BLaER1 (cell line): ENCODE data around the gene SLITRK2.

Experiments used
- H3K27ac ChIP-seq: shearing (Covaris generic); formaldehyde crosslinking; 2 replicates; pipeline ENCODE4 v1.8.1; 2022
- H3K27me3 ChIP-seq: shearing (Covaris generic); formaldehyde crosslinking; 2 replicates; pipeline ENCODE4 v1.8.1; 2022
- H3K36me3 ChIP-seq: shearing (Covaris generic); formaldehyde crosslinking; 2 replicates; pipeline ENCODE4 v1.8.1; 2022
- H3K4me1 ChIP-seq: shearing (Covaris generic); formaldehyde crosslinking; 2 replicates; pipeline ENCODE4 v1.8.1; 2022
- H3K4me2 ChIP-seq: shearing (Covaris generic); formaldehyde crosslinking; 2 replicates; pipeline ENCODE4 v1.8.1; 2022
- H3K4me3 ChIP-seq: shearing (Covaris generic); formaldehyde crosslinking; 2 replicates; pipeline ENCODE4 v1.8.1; 2022
- H3K9ac ChIP-seq: shearing (Covaris generic); formaldehyde crosslinking; 2 replicates; pipeline ENCODE4 v1.8.1; 2022
- H3K9me3 ChIP-seq: shearing (Covaris generic); formaldehyde crosslinking; 2 replicates; pipeline ENCODE4 v1.8.1; 2022
- H4K20me1 ChIP-seq: shearing (Covaris generic); formaldehyde crosslinking; 2 replicates; pipeline ENCODE4 v1.8.1; 2022
- Cebpa-rat ChIP-seq: shearing (Covaris generic); IDR thresholded peaks from 2 replicates; pipeline ENCODE4 v1.8.1; 2022

Gene SLITRK2, protein sequence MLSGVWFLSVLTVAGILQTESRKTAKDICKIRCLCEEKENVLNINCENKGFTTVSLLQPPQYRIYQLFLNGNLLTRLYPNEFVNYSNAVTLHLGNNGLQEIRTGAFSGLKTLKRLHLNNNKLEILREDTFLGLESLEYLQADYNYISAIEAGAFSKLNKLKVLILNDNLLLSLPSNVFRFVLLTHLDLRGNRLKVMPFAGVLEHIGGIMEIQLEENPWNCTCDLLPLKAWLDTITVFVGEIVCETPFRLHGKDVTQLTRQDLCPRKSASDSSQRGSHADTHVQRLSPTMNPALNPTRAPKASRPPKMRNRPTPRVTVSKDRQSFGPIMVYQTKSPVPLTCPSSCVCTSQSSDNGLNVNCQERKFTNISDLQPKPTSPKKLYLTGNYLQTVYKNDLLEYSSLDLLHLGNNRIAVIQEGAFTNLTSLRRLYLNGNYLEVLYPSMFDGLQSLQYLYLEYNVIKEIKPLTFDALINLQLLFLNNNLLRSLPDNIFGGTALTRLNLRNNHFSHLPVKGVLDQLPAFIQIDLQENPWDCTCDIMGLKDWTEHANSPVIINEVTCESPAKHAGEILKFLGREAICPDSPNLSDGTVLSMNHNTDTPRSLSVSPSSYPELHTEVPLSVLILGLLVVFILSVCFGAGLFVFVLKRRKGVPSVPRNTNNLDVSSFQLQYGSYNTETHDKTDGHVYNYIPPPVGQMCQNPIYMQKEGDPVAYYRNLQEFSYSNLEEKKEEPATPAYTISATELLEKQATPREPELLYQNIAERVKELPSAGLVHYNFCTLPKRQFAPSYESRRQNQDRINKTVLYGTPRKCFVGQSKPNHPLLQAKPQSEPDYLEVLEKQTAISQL

DNA sequence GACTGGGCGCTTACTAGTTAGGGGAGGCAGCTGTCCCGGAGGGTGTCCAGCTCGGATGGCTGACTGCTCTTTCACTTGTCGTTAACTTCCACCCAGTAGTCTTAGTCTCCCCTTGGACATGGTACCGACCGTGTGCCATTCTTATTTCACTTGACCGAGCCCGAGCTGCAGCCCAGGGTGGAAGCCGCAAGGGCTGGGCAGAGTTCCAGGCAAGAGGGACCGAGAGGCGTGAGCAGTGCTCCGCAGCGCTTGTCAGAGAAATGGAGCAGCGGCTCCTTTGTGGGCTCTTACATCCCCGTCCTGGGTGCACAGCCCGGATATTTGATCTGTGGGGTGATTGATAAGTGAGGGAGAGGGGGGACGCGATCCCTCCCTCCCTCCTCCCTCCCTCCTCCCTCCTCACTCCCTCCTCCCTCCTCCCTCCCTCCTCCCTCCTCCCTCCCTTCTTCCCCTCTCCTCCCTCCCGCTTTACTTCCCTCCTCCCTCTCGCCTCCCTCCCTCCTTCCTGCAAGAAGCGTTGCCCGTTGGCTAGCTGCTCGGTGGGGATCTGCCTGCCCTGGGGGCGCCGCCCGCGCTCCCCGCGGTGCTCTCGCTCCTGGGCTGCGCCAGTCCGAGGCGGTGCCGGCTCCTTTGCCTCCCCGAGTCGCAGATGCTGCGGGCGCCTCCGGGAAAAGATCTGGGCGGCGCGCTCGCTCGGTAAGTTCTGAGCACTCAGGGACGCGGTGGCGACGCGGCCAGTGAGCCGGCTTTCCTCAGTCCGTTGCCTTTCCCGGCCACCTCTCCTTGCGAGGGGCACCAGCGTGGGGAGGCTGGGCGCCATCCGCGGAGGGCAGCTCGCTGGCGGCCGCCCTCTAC lies at the start of gene SLITRK2:
Gene SLITRK2, plus strand, starts transcription at position 499 of the 855 bp plus-strand sequence. CDS start 4,597 bp downstream, outside the sequence.
- H3K4me1 ChIP-seq = no peaks in the 10 kb centered on the region
- no peak for TF ChIP-seq Cebpa-rat
- no peak within 1 kb of the TSS for H3K27ac ChIP-seq
- no peak within 1 kb of the TSS for H3K9ac ChIP-seq
- peaks cover 94% of the 10 kb centered on the region for H3K27me3 ChIP-seq
- no peak within 1 kb of the TSS for H3K4me2 ChIP-seq
- no peak within 1 kb of the TSS for H3K4me3 ChIP-seq
- no peaks in the 10 kb centered on the region; the same call in 1 of the 2 replicates for H4K20me1 ChIP-seq
- no peaks in the 10 kb centered on the region for H3K36me3 ChIP-seq
- peaks cover 10% of the 10 kb centered on the region for H3K9me3 ChIP-seq

DNA sequence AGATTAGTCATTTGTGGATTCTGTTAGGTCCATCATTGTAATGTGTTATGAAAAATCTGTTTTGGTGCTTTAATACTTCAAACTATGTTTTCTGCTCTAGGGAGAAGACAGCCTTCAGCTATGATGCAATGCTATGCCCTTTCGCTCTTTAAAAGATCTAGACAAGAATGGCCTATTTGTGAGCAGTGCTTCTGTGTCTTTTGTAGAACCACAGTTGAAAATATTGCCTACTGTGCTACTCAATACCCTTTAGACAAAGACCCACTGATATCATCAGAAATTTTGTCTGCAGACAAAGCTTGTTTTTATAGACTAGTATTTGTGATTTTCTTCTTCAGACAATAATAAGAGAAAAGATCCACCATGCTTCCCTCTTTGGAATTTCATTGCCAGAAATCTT lies 44.6 kb upstream of the SLITRK2 start:
- H3K27ac ChIP-seq = no peak overlapping the region
- H3K4me1 ChIP-seq = no peaks in the 10 kb centered on the region
- H3K36me3 ChIP-seq = no peaks in the 10 kb centered on the region
- no peak overlapping the region for H3K4me3 ChIP-seq
- no peaks in the 10 kb centered on the region for H3K9me3 ChIP-seq
- H4K20me1 ChIP-seq = no peaks in the 10 kb centered on the region
- TF ChIP-seq Cebpa-rat = no peak
- no peak overlapping the region for H3K9ac ChIP-seq
- peaks cover 81% of the 10 kb centered on the region for H3K27me3 ChIP-seq
- H3K4me2 ChIP-seq = no peak overlapping the region

DNA sequence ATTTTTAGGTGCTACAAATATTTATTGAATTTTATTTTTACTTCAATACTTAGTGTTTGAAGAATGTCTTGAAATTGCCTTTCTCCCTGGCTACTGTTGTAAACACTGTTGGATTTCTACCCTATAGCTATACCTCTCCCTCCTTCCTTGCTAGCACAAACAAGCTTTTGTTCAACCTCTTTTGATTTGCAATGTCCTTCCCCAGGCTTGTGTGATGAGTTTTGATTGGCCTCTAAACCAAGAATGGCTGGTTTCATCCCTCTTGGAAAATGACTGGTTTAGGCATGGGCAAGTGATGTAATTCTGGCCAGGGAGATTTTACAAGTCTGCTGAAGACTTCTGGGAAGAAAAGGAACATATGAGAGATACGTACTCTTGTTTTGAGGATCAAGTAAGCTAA lies 25.3 kb upstream of the SLITRK2 start:
- Histone ChIP-seq H3K9ac (no peak overlapping the region), H4K20me1 (no peaks in the 10 kb centered on the region), H3K36me3 (no peaks in the 10 kb centered on the region), H3K27me3 (peaks cover 72% of the 10 kb centered on the region), H3K27ac (no peak overlapping the region), H3K9me3 (no peaks in the 10 kb centered on the region), H3K4me2 (no peak overlapping the region), H3K4me1 (no peaks in the 10 kb centered on the region), H3K4me3 (no peak overlapping the region)
- TF ChIP-seq Cebpa-rat = no peak

DNA sequence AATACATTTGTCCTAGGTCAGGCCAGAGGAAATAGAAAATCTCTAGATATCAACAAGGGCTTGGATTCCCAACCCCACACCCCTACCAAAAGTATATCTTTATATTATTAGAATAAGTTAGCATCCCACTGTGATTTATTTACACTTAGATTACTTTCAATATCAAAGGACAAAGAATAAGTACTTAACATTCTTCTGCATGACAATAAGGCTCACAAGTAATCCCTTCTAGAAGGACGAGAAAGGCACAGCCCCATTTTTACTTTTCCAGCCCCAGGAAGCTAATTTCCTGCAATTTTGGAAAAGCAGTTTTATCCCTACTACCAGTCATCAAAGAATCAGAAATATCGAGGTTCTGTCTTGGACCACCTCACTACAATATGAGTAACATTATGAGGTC lies 14.1 kb upstream of the SLITRK2 start:
- Histone ChIP-seq H3K9ac (no peak overlapping the region), H3K4me1 (no peaks in the 10 kb centered on the region), H3K9me3 (peaks cover 16% of the 10 kb centered on the region), H4K20me1 (no peaks in the 10 kb centered on the region), H3K4me3 (no peak overlapping the region), H3K27ac (no peak overlapping the region), H3K4me2 (no peak overlapping the region), H3K27me3 (peaks cover 68% of the 10 kb centered on the region), H3K36me3 (no peaks in the 10 kb centered on the region)
- no peak for TF ChIP-seq Cebpa-rat

DNA sequence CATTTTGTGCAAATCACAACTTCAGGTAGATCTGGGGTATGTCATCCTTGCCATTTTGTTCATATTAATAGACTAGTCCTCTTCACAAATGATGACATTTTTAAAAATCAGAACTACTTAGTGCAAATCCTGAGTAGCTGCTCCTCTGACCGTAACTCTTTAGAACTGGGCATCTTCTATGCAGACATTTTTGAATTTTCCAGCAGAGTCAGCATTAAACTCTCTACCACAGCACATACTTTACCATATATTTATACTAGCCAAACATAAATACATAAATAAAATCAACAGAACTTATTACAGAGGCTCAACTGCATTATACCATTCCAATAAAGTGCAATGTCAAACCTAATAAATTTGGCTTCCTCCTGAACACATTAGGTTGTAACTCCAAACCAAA lies 4.5 kb upstream of the SLITRK2 start:
- Histone ChIP-seq H3K27me3 (peaks cover 80% of the 10 kb centered on the region), H3K9ac (no peak overlapping the region), H3K4me1 (no peaks in the 10 kb centered on the region), H3K4me3 (no peak overlapping the region), H3K9me3 (peaks cover 5% of the 10 kb centered on the region), H3K27ac (no peak overlapping the region), H3K4me2 (no peak overlapping the region), H3K36me3 (no peaks in the 10 kb centered on the region), H4K20me1 (no peaks in the 10 kb centered on the region)
- no peak for TF ChIP-seq Cebpa-rat

DNA sequence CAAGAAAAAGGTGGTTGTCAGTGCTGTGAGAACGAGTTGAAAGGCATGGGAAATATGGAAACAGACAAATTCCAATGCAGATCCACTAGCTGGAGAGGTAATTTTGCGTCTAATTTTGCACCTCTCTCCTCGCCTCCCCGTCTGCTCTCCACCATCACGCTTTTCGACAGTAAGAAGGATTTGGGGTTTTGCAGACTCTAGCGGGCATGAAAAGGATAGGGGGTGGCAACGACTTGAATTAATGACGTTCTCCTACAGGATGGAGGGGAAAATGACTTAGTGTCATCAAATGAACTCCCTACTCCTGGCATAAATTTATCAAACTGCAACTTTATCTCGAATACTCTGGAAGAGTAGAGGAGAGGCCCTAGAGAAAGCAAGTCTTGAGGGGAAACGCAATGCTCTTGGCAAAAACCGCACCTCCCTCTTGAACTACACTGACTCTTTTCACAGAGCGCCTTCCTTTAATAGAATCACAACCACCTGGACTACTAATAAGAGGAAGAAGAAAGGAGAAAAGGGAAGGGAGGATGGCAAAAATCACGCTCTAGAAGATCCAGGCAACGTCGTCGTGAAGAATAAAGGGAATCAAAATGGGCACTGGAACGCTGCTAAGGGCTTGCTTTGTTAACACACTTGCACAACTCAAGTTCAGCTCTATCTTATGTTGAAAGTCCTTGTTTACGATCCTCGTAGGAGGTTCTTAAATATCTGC lies 871 bp upstream of the SLITRK2 start:
- TF ChIP-seq Cebpa-rat = no peak
- Histone ChIP-seq H3K27me3 (peaks cover 91% of the 10 kb centered on the region), H3K4me3 (no peak overlapping the region), H4K20me1 (no peaks in the 10 kb centered on the region), H3K9ac (no peak overlapping the region), H3K9me3 (peaks cover 10% of the 10 kb centered on the region), H3K36me3 (no peaks in the 10 kb centered on the region), H3K4me2 (no peak overlapping the region), H3K27ac (no peak overlapping the region), H3K4me1 (no peaks in the 10 kb centered on the region)

DNA sequence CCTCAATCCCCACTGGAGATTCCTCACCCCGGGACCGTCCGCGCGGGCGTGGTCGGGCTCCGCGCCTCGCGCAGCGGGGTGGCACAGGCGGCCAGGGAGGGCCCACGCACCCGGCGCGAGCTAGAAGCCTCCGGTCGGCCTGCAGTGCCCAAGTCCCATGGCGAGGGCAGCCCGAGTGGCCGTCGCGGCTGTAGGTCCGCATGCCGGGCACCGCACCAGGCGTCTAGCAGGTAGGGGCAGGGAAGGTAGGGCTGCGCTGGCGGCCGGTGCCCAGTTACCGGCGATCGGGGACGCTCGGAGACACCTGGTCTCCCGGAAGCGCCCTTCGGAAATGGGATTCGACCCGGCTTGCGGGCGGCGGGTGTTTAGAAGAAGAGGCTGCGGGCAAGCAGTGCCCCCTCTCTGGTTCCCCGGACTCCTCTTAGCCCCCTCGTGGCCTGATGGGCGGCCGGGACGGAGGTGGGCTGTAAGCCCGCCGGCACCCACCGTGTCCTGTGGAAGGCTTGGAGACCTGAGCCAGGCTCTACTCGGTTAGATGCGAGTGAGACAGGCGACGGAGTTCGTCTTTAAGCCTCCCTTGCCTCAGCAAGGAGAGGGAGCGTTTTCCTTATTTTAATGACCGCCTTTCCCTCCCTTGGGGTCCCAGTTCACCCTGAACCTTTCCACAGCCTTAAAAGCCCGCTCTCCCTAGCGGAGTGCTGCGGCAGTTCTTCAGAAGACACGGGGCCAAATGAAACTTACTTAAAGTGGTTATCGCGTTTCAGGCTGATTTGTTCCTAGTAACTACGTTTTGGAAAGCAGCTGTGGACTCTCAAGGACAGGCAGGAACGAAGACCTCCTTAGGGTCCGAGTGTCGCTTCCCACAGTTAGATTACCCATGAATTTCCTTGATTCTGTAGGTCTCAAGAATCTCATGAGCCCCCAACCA lies 821 bp downstream of the SLITRK2 start:
- no peak for TF ChIP-seq Cebpa-rat
- peaks cover 94% of the 10 kb centered on the region for H3K27me3 ChIP-seq
- H3K36me3 ChIP-seq = no peaks in the 10 kb centered on the region
- peaks cover 10% of the 10 kb centered on the region for H3K9me3 ChIP-seq
- no peak overlapping the region for H3K9ac ChIP-seq
- H4K20me1 ChIP-seq = no peaks in the 10 kb centered on the region; the same call in 1 of the 2 replicates
- no peak overlapping the region for H3K4me3 ChIP-seq
- no peak overlapping the region for H3K4me2 ChIP-seq
- H3K27ac ChIP-seq = no peak overlapping the region
- H3K4me1 ChIP-seq = no peaks in the 10 kb centered on the region

DNA sequence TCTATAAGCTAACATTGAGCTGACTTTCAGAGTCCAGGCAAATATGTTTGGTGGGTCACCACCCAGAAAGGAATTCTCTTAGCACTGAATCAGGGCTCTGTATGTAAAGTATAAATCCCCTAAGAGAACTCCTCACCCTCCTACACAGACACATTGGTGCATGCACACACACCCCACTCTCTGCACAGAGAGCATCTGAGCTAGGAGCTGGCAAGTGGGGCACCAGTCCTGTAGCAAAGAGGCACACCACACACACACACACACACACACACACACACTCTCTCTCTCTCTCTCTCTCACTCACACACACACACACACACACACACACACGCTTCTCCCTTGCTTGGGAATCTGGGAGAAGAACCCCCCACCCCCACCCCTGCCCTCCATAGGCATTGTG lies 3.2 kb downstream of the SLITRK2 start:
- H3K9ac ChIP-seq = no peak overlapping the region
- TF ChIP-seq Cebpa-rat = no peak
- H3K4me3 ChIP-seq = no peak overlapping the region
- peaks cover 90% of the 10 kb centered on the region for H3K27me3 ChIP-seq
- H3K27ac ChIP-seq = no peak overlapping the region
- peaks cover 11% of the 10 kb centered on the region; the same call in 1 of the 2 replicates for H4K20me1 ChIP-seq
- no peaks in the 10 kb centered on the region for H3K36me3 ChIP-seq
- no peak overlapping the region for H3K4me2 ChIP-seq
- H3K4me1 ChIP-seq = no peaks in the 10 kb centered on the region
- H3K9me3 ChIP-seq = peaks cover 10% of the 10 kb centered on the region
